Activated B cell treated with CpG ODN at 0.5 μM for 24 hours (primary cell): Measurements from ENCODE around the gene GRIK4. TPM values are rescaled to one million over a fixed set of nuclear protein-coding genes. Genes with fewer than 3 reads are reported as not detected.

Experiments
- ATAC-seq: fragments of 200-7000 bp; cut with Tn5 transposase; one replicate; pipeline ENCODE4 v1.10.0; 2021; ENCODE audit warnings: low read depth, mild to moderate bottlenecking, moderate library complexity
- CTCF ChIA-PET: fragments of 350-600 bp; sonication (Branson Sonifier 250); formaldehyde crosslinking; loops from one replicate; lab custom pipeline; 2021; ENCODE audit warnings: antibody characterized with exemption; lab: Charles Lee
- POLR2A ChIA-PET: fragments of 350-600 bp; sonication (Branson Sonifier 250); formaldehyde crosslinking; loops from one replicate; lab custom pipeline; 2021; ENCODE audit warnings: antibody characterized with exemption; lab: Charles Lee
- DNase-seq: peaks from one replicate; pipeline ENCODE4 v3.0.0; 2022
- H3K27ac Mint-ChIP-seq: one replicate; pipeline ENCODE4 v1.8.0; 2020; ENCODE audit warnings: mixed read lengths
- H3K27me3 Mint-ChIP-seq: one replicate; pipeline ENCODE4 v1.8.0; 2021; ENCODE audit warnings: mixed read lengths
- H3K36me3 Mint-ChIP-seq: one replicate; pipeline ENCODE4 v1.8.0; 2021; ENCODE audit warnings: low read depth, mixed read lengths
- H3K4me1 Mint-ChIP-seq: one replicate; pipeline ENCODE4 v1.8.0; 2021; ENCODE audit warnings: mixed read lengths
- H3K4me3 Mint-ChIP-seq: one replicate; pipeline ENCODE4 v1.8.0; 2020; ENCODE audit warnings: mild to moderate bottlenecking, mixed read lengths
- H3K9me3 Mint-ChIP-seq: one replicate; pipeline ENCODE4 v1.8.0; 2020; ENCODE audit warnings: mixed read lengths
- CTCF ChIP-seq: fragments of 200-600 bp; IDR thresholded peaks from one replicate; pipeline ENCODE4 v1.8.0; 2022; ENCODE audit warnings: antibody characterized with exemption, mild to moderate bottlenecking
- intact Hi-C: fragments of 100-400 bp; cut with micrococcal nuclease; formaldehyde crosslinking; loops from one replicate; pipeline ENCODE4 v1.15.1; 2024
- total RNA-seq: library from RNA; stranded (reverse); gene quantifications from 2 replicates; pipeline ENCODE4 v1.2.3, GENCODE V29; 2022

Gene GRIK4
- total RNA-seq, 1 donor from 2014 or later: not detected

GRCh38 chr11:120575461-120575860 lies 63.9 kb downstream of the GRIK4 start:
- H3K27me3 Mint-ChIP-seq: peaks cover 21% of the 10 kb centered on the region
- no peaks in the 10 kb centered on the region for H3K4me1 Mint-ChIP-seq

DNA sequence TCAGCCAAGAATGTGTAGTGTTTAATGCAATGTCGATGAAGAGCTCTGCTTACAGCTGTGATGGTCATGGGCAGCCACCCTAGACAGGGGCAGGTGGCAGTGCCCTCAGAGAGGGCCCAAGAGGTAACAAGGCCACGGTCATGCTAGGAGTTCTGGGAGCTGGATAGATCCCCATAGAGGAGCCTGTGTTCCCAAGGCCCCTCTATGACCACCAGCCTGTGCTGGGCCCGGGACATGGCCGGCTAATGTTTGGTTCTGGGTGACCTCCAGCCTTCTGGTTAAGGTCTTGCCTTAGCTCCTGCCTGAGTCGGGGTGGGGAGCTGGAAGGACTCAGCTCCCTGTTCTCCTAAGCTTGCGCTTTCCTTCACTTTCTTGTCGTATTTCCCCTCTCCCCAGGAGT lies 65.1 kb downstream of the GRIK4 start:
- no peaks in the 10 kb centered on the region for H3K9me3 Mint-ChIP-seq
- no peak overlapping the region for H3K27ac Mint-ChIP-seq
- POLR2A ChIA-PET: no interaction called here
- H3K4me3 Mint-ChIP-seq: no peak overlapping the region
- CTCF ChIA-PET: no interaction called here
- ATAC-seq: no peak
- H3K27me3 Mint-ChIP-seq: peaks cover 24% of the 10 kb centered on the region
- no peak for DNase-seq
- intact Hi-C loops: no loop called here
- H3K4me1 Mint-ChIP-seq: no peaks in the 10 kb centered on the region
- no peaks in the 10 kb centered on the region for H3K36me3 Mint-ChIP-seq
- no peak for TF ChIP-seq CTCF

More at GRCh38 chr11:120575461-120575860, 63.9 kb downstream of the GRIK4 start:
- DNase-seq (no peak), ATAC-seq (no peak)
- no peak overlapping the region for H3K4me3 Mint-ChIP-seq
- no peak overlapping the region for H3K27ac Mint-ChIP-seq
- intact Hi-C loops: no loop called here
- CTCF ChIA-PET: no interaction called here
- POLR2A ChIA-PET: no interaction called here
- no peaks in the 10 kb centered on the region for H3K36me3 Mint-ChIP-seq
- no peaks in the 10 kb centered on the region for H3K9me3 Mint-ChIP-seq
- no peak for TF ChIP-seq CTCF

DNA sequence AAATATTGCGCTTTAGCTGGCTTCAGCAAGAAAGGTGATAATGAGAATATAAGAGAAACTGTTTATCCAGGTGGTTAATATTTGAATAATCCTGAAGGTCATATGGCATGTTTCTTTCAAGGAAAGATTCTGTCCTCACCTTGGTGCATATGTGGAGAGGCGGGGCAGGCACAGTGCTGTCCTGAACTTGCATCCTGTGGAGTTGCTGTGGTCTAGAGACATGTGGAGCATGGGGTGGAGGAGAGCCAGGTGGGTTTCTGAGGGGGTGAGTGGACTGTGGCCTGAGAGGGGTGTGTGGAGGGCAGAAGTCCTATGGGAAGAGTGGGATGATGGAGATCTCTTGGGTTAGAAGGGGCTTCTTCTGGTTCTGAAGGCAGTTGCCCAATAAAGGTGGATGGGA lies 65.5 kb downstream of the GRIK4 start:
- CTCF ChIA-PET: no interaction called here
- peaks cover 22% of the 10 kb centered on the region for H3K27me3 Mint-ChIP-seq
- no peak for TF ChIP-seq CTCF
- DNase-seq (no peak), ATAC-seq (no peak)
- no peaks in the 10 kb centered on the region for H3K9me3 Mint-ChIP-seq
- H3K36me3 Mint-ChIP-seq: no peaks in the 10 kb centered on the region
- H3K4me1 Mint-ChIP-seq: no peaks in the 10 kb centered on the region
- H3K27ac Mint-ChIP-seq: no peak overlapping the region
- POLR2A ChIA-PET: no interaction called here
- no peak overlapping the region for H3K4me3 Mint-ChIP-seq
- intact Hi-C loops: no loop called here

DNA sequence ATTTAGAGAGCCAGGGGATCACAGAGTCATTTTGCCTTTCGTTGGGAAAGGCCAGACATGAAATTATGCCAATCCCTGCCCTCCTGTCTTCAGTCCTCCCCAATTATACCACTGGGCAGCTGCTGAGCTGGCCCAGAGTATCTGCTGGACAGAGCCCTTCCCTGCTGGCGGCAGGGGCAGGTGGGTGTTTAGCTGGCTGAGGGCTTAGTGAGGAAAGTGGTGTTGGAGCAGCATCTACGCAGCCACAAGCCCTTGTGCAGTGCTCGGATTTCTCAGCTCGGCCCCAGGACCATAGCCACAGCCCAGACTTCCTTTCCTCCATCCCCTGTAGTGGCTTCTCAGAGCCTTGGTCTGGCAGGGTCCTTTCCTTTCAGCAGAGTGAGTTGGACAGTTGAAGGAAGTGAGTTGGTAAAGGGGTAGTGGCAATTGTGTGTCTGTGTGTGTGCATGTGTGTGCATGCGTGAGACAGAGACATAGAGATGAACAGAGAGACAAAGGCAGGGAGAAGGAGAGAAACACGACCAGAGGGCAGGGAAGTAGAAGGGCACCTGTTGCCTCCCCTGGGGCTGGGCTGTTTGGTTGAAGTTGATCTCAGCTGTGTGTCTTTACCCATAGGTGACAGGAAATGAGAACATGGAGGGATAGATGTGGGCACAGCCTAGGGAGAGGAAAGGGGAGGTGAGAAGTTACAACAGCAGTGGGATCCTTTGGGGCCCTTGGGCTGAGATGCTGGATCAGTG lies 66.2 kb downstream of the GRIK4 start:
- H3K27me3 Mint-ChIP-seq: peaks cover 17% of the 10 kb centered on the region
- ChIA-PET POLR2A (no interaction called here), CTCF (no interaction called here)
- no peaks in the 10 kb centered on the region for H3K4me1 Mint-ChIP-seq
- ATAC-seq (no peak), DNase-seq (no peak)
- H3K4me3 Mint-ChIP-seq: no peak overlapping the region
- intact Hi-C loops: no loop called here
- peaks cover 3% of the 10 kb centered on the region for H3K9me3 Mint-ChIP-seq
- no peaks in the 10 kb centered on the region for H3K36me3 Mint-ChIP-seq
- no peak overlapping the region for H3K27ac Mint-ChIP-seq
- no peak for TF ChIP-seq CTCF

DNA sequence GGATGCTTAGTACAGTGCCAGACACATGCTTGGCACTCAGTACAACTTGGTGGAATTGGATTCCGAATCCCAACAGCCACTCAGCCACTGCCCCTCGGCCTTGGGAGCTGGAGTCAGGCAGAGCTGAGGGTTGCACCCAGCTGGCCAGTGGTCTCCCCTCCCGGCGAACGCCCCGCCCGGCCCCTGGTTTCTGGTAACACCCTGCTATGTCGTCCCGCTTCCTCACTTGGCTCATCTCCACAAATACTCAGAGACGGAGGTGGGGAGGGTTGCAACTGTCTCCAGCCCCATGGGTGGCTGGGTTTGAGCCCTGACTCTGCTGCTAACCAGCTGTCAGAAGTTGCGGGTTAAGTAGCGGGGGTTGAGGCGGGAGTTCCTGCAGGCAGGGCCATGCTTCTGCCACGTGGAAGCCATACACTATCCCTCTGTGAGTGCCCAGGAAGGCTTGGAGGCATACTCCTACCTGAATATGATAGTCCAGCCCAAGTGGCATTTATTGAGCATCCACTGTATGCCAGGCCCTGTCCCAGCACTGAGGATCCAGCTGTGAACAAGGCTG lies 67.1 kb downstream of the GRIK4 start:
- H3K4me1 Mint-ChIP-seq: no peaks in the 10 kb centered on the region
- H3K27me3 Mint-ChIP-seq: peaks cover 24% of the 10 kb centered on the region
- DNase-seq (no peak), ATAC-seq (no peak)
- no peaks in the 10 kb centered on the region for H3K36me3 Mint-ChIP-seq
- no peak overlapping the region for H3K27ac Mint-ChIP-seq
- no peak overlapping the region for H3K4me3 Mint-ChIP-seq
- intact Hi-C loops: no loop called here
- peaks cover 10% of the 10 kb centered on the region for H3K9me3 Mint-ChIP-seq
- CTCF ChIA-PET: no interaction called here
- POLR2A ChIA-PET: no interaction called here
- no peak for TF ChIP-seq CTCF
